ENCODE data around the gene TPCN2.

GRCh38 chr11:69017951-69018350 lies 30.8 kb upstream of the TPCN2 start:
- TF ChIP-seq CTCF (IDR thresholded peaks at IDR 0.05; ENCODE audit: control extremely low read depth in 1 of 3, insufficient read depth in 1 of 3, low read depth in 1 of 3, low read length in 3 of 3) (no peak), EP300 (IDR thresholded peaks at IDR 0.05; ENCODE audit: borderline replicate concordance in 1 of 2, low read depth in 2 of 2, low read length in 2 of 2) (no peak), EZH2 (IDR thresholded peaks at IDR 0.05; ENCODE audit: low read depth, low read length, severe bottlenecking) (no peak), YY1 (IDR thresholded peaks at IDR 0.05; ENCODE audit: low read depth, low read length) (no peak), TAF1 (IDR thresholded peaks at IDR 0.05; ENCODE audit: low read depth, low read length) (no peak), CHD2 (IDR thresholded peaks at IDR 0.05; ENCODE audit: low read length) (no peak), BCL11A (IDR thresholded peaks at IDR 0.05; ENCODE audit: low read depth in 2 of 2, low read length in 2 of 2) (no peak), RAD21 (IDR thresholded peaks at IDR 0.05 in 1 of 2, conservative IDR thresholded peaks at IDR 0.05 in 1 of 2; ENCODE audit: low read depth in 2 of 2, low read length in 2 of 2) (no peak), SIN3A (conservative IDR thresholded peaks at IDR 0.05 in 1 of 2, IDR thresholded peaks at IDR 0.05 in 1 of 2; ENCODE audit: low read depth in 1 of 2, low read length in 2 of 2) (no peak), SUZ12 (IDR thresholded peaks at IDR 0.05; ENCODE audit: low read length) (no peak), MAX (IDR thresholded peaks at IDR 0.05) (no peak)
